K562 (cell line): ENCODE measurements around the gene LRMDA. TPM values are rescaled to one million over a fixed set of nuclear protein-coding genes. Genes with fewer than 3 reads are reported as not detected.

Source experiments
- polyA plus RNA-seq, 8 experiments: library from polyadenylated mRNA; depleted of rRNA in 4 of 8; stranded (reverse) in 5 of 8; unstranded in 3 of 8; fragments of >200 nt; fragmentation: Nextera tagmentation in 2 of 8; fragmentation: Illumina TruSeq in 1 of 8; extraction: Ambion mirVana in 2 of 8; extraction: Trizol in 1 of 8; gene quantifications; 2 replicates each; pipeline versions ENCODE4 v1.2.1 to v1.2.3, GENCODE V29; 2011 to 2014; ENCODE audit warnings: inconsistent platforms in 1 of 8, missing spikeins in 1 of 8
- total RNA-seq, 7 experiments: library from RNA; depleted of rRNA in 6 of 7; stranded (reverse); fragments of >200 nt in 6 of 7; fragmentation: Illumina TruSeq in 2 of 7; extraction: Trizol in 2 of 7; gene quantifications; 2 replicates each; pipeline versions ENCODE4 v1.2.1 to v1.2.3, GENCODE V29; 2011 to 2021; ENCODE audit warnings: low replicate concordance in 1 of 7
- TF ChIP-seq, protein P1 (sequence below): fragments of 200-600 bp; sonication (generic); IDR thresholded peaks from one replicate; pipeline ENCODE4 v1.6.1; 2012; ENCODE audit warnings: mild to moderate bottlenecking, low read depth, low read length, inconsistent platforms
- TF ChIP-seq, protein P2 (sequence below): fragments of 450-650 bp; IDR thresholded peaks from 2 replicates; pipeline ENCODE4 v1.6.1; 2016; ENCODE audit warnings: mild to moderate bottlenecking, moderate library complexity

Gene LRMDA
- total and polyA plus RNA-seq, 9 of the 15 experiments (the other 6 are each of a cell fraction or from before 2014, with no cell fraction given), result 0.25 TPM; not detected in 8

DNA sequence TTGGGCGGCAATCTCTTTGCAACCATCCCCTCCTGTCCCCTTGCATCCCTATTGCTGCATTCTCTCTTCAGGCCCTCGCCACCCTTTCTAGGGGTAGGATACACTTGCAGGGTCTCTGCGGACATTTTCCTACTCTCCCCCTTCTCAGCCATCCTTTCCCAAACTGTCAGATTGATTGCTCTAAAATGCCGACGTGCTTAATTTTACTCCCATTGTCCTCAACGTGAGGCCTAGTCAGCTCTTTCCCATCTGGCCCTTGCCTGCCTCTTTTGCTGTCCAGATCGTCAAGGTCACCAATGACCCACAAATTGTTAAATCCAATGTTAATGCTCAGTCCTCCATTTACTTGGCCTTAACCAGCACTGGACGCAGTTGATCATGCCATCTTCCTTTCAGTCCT, 12.7 kb upstream of the LRMDA start (continued):
- TF ChIP-seq, protein P1, sequence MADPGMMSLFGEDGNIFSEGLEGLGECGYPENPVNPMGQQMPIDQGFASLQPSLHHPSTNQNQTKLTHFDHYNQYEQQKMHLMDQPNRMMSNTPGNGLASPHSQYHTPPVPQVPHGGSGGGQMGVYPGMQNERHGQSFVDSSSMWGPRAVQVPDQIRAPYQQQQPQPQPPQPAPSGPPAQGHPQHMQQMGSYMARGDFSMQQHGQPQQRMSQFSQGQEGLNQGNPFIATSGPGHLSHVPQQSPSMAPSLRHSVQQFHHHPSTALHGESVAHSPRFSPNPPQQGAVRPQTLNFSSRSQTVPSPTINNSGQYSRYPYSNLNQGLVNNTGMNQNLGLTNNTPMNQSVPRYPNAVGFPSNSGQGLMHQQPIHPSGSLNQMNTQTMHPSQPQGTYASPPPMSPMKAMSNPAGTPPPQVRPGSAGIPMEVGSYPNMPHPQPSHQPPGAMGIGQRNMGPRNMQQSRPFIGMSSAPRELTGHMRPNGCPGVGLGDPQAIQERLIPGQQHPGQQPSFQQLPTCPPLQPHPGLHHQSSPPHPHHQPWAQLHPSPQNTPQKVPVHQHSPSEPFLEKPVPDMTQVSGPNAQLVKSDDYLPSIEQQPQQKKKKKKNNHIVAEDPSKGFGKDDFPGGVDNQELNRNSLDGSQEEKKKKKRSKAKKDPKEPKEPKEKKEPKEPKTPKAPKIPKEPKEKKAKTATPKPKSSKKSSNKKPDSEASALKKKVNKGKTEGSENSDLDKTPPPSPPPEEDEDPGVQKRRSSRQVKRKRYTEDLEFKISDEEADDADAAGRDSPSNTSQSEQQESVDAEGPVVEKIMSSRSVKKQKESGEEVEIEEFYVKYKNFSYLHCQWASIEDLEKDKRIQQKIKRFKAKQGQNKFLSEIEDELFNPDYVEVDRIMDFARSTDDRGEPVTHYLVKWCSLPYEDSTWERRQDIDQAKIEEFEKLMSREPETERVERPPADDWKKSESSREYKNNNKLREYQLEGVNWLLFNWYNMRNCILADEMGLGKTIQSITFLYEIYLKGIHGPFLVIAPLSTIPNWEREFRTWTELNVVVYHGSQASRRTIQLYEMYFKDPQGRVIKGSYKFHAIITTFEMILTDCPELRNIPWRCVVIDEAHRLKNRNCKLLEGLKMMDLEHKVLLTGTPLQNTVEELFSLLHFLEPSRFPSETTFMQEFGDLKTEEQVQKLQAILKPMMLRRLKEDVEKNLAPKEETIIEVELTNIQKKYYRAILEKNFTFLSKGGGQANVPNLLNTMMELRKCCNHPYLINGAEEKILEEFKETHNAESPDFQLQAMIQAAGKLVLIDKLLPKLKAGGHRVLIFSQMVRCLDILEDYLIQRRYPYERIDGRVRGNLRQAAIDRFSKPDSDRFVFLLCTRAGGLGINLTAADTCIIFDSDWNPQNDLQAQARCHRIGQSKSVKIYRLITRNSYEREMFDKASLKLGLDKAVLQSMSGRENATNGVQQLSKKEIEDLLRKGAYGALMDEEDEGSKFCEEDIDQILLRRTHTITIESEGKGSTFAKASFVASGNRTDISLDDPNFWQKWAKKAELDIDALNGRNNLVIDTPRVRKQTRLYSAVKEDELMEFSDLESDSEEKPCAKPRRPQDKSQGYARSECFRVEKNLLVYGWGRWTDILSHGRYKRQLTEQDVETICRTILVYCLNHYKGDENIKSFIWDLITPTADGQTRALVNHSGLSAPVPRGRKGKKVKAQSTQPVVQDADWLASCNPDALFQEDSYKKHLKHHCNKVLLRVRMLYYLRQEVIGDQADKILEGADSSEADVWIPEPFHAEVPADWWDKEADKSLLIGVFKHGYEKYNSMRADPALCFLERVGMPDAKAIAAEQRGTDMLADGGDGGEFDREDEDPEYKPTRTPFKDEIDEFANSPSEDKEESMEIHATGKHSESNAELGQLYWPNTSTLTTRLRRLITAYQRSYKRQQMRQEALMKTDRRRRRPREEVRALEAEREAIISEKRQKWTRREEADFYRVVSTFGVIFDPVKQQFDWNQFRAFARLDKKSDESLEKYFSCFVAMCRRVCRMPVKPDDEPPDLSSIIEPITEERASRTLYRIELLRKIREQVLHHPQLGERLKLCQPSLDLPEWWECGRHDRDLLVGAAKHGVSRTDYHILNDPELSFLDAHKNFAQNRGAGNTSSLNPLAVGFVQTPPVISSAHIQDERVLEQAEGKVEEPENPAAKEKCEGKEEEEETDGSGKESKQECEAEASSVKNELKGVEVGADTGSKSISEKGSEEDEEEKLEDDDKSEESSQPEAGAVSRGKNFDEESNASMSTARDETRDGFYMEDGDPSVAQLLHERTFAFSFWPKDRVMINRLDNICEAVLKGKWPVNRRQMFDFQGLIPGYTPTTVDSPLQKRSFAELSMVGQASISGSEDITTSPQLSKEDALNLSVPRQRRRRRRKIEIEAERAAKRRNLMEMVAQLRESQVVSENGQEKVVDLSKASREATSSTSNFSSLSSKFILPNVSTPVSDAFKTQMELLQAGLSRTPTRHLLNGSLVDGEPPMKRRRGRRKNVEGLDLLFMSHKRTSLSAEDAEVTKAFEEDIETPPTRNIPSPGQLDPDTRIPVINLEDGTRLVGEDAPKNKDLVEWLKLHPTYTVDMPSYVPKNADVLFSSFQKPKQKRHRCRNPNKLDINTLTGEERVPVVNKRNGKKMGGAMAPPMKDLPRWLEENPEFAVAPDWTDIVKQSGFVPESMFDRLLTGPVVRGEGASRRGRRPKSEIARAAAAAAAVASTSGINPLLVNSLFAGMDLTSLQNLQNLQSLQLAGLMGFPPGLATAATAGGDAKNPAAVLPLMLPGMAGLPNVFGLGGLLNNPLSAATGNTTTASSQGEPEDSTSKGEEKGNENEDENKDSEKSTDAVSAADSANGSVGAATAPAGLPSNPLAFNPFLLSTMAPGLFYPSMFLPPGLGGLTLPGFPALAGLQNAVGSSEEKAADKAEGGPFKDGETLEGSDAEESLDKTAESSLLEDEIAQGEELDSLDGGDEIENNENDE, result no peak
- TF ChIP-seq, protein P2, sequence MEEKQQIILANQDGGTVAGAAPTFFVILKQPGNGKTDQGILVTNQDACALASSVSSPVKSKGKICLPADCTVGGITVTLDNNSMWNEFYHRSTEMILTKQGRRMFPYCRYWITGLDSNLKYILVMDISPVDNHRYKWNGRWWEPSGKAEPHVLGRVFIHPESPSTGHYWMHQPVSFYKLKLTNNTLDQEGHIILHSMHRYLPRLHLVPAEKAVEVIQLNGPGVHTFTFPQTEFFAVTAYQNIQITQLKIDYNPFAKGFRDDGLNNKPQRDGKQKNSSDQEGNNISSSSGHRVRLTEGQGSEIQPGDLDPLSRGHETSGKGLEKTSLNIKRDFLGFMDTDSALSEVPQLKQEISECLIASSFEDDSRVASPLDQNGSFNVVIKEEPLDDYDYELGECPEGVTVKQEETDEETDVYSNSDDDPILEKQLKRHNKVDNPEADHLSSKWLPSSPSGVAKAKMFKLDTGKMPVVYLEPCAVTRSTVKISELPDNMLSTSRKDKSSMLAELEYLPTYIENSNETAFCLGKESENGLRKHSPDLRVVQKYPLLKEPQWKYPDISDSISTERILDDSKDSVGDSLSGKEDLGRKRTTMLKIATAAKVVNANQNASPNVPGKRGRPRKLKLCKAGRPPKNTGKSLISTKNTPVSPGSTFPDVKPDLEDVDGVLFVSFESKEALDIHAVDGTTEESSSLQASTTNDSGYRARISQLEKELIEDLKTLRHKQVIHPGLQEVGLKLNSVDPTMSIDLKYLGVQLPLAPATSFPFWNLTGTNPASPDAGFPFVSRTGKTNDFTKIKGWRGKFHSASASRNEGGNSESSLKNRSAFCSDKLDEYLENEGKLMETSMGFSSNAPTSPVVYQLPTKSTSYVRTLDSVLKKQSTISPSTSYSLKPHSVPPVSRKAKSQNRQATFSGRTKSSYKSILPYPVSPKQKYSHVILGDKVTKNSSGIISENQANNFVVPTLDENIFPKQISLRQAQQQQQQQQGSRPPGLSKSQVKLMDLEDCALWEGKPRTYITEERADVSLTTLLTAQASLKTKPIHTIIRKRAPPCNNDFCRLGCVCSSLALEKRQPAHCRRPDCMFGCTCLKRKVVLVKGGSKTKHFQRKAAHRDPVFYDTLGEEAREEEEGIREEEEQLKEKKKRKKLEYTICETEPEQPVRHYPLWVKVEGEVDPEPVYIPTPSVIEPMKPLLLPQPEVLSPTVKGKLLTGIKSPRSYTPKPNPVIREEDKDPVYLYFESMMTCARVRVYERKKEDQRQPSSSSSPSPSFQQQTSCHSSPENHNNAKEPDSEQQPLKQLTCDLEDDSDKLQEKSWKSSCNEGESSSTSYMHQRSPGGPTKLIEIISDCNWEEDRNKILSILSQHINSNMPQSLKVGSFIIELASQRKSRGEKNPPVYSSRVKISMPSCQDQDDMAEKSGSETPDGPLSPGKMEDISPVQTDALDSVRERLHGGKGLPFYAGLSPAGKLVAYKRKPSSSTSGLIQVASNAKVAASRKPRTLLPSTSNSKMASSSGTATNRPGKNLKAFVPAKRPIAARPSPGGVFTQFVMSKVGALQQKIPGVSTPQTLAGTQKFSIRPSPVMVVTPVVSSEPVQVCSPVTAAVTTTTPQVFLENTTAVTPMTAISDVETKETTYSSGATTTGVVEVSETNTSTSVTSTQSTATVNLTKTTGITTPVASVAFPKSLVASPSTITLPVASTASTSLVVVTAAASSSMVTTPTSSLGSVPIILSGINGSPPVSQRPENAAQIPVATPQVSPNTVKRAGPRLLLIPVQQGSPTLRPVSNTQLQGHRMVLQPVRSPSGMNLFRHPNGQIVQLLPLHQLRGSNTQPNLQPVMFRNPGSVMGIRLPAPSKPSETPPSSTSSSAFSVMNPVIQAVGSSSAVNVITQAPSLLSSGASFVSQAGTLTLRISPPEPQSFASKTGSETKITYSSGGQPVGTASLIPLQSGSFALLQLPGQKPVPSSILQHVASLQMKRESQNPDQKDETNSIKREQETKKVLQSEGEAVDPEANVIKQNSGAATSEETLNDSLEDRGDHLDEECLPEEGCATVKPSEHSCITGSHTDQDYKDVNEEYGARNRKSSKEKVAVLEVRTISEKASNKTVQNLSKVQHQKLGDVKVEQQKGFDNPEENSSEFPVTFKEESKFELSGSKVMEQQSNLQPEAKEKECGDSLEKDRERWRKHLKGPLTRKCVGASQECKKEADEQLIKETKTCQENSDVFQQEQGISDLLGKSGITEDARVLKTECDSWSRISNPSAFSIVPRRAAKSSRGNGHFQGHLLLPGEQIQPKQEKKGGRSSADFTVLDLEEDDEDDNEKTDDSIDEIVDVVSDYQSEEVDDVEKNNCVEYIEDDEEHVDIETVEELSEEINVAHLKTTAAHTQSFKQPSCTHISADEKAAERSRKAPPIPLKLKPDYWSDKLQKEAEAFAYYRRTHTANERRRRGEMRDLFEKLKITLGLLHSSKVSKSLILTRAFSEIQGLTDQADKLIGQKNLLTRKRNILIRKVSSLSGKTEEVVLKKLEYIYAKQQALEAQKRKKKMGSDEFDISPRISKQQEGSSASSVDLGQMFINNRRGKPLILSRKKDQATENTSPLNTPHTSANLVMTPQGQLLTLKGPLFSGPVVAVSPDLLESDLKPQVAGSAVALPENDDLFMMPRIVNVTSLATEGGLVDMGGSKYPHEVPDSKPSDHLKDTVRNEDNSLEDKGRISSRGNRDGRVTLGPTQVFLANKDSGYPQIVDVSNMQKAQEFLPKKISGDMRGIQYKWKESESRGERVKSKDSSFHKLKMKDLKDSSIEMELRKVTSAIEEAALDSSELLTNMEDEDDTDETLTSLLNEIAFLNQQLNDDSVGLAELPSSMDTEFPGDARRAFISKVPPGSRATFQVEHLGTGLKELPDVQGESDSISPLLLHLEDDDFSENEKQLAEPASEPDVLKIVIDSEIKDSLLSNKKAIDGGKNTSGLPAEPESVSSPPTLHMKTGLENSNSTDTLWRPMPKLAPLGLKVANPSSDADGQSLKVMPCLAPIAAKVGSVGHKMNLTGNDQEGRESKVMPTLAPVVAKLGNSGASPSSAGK, result no peak
